ENCODE data around the gene IGF2BP2.

The IGF2BP2 gene

DNA sequence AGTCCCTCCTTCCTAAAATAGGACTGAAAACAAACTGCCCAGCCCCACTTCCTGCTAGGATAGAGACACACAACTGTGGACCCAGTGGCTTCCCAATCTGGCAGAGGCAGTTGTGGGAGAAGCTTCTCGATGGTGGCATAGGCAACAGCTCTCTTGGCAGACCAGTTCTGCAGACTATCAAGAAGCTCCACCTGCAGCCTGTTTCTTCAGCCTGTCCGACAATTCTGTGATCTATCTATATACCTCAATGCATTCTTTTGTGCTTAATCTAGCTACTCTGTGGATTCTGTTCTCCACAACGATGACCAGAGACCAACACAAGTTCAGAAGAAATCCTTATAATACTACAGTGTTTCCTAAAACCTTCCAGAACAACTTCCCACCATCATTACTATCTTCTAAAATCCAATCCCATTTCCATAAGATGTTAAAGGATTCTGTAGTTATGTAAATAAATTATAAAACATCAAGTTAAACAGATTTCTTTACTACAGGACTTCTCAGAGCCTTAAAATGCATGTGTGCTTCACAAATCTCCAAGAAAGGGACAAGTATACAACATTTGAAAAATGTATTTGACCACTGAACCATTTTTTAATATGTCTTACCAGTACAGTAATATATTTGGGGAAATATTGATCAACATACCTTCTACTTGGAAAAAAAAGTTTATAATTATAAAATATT, 57.7 kb downstream of the IGF2BP2 start:
- no peak for DNase-seq (ENCODE audit: low read depth in 2 of 3, low spot score in 1 of 3)

DNA sequence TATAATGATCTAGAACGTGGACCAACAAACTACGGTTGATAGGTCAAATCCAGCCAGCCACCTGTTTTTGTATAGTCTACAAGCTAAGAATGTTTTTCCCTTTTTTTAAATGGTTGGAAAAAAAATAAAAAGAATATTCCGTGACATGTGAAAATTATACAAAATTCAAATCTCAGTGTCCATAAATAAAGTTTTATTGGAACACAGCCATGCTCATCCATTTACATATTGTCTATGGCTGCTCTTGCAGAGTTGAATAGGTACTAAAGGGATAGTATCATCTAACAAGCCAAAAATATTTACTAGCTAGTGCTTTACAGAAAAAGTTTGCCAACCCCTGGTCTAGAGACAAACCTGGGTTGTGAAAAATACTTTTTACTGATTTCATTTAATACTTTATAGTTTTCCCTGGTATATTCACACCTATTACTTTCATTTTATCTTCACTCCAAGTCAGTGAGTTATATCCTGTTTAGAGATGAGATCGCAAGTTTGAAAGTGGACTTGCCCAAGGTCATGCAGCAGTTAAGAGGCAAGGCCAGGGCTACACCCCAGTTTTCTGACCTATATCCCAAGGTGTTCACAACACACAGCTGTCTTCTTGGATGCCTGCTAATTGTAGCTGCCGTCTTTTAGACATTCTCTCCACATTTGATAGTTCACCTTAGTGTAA, 58.4 kb downstream of the IGF2BP2 start:
- no peak for DNase-seq (ENCODE audit: low read depth in 2 of 3, low spot score in 1 of 3)

DNA sequence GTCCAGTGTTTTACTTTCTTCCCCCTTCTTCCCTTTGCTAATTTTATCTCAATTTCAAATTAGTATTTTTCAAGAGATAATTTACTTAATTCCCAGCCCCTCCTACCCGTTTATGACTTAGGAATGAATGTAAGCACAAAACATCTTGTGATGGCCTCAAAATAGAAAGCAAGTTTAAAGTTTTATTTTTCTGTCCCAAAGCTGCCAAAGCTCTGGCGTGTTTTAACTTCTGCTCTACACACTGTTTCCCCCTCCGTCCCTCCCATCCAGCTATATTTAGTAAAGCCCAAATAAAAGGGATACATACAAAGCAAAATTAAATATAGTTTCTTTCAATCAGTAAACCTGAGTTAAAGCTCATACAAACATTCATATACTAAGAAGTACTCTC, 59.9 kb downstream of the IGF2BP2 start:
- DNase-seq (ENCODE audit: low read depth in 2 of 3, low spot score in 1 of 3) = no peak

DNA sequence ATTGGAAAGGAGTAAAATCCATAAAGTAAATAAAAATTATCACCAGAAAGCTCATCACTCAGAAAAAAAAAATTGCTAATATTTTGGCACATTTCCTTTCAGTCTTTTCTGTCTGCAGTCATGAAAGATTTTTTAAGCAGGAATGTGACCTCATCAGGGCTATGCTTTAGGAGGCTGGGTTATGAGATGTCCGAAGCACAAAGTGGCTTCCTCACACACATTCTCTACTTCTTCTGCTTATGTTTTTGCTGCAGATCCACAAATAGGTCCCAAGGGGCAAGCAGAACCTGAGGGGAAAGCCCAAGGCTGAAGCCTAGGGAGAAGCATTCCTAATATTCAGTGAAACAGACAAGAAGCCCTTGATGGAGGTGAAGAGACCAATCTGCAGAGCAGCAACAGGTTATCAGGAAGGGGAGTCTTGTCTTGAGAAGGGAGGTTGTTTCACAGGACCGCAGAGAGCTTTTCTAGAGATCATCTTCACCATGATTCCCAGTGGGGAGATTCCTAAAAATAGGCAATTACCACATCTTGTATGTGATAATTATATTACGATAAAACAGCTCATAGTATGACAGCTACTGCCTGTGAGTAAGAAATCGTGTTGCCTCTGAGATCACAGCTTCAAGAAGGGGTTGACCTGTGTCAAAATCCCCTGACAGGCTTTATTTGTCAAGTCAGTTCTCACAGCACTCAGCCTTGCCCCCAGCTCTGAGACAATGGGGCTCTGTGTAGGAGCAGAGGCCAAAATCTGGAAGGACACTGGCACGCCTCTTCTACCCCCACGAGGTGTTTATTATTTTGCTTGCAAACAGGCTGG, 60.5 kb downstream of the IGF2BP2 start:
- DNase-seq (ENCODE audit: low read depth in 2 of 3, low spot score in 1 of 3) = no peak

DNA sequence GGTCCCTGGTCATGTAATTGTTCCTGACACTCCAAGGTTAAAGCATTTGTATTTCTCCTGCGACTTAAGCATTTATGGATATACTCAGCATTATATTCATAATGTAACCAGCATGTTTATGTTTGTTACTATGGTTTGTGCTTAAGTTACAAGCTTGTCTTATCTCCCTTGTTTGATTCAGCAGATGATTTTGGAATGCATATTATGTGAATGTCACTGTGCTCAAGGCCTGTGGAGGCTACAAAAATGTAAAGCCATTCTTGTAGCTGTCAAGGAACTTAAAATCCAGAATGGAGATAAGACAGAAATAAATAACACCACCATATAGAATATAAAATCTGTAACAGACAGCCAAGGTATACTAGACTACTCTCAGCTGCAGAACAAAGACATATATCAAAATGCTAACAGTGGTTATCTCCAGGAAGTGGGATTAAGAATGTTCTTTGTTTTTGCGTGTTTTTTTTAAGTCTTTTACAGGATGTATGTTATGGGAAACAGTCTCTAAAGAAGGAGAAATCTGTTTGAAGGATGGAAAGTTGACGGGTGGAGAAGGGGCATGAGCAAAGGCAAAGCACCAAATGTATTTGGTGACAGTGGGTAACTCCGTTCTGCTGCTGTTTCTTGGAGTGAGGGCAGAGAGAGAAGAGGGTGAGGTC, 61.4 kb downstream of the IGF2BP2 start:
- no peak for DNase-seq (ENCODE audit: low read depth in 2 of 3, low spot score in 1 of 3)

DNA sequence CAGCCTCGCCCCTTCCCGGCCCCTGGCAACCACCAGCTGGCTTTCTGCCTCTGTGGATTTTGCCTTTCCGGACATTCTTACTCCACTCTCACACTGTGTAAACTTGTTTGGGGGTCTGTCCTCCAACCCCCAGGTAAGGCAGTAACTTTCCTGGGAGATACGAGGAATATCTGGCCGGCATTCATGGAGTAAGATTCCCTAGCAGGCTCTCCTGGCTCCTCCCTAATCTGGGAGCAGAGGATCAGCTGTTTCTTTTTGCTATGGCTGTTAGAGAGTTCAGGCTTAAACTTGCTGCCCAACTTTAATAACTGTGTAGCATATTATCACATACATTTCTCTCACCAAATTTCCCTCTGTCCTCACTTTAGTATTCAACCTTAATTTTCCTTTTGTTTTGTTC, 64.3 kb downstream of the IGF2BP2 start:
- DNase-seq (ENCODE audit: low read depth in 2 of 3, low spot score in 1 of 3) = no peak

DNA sequence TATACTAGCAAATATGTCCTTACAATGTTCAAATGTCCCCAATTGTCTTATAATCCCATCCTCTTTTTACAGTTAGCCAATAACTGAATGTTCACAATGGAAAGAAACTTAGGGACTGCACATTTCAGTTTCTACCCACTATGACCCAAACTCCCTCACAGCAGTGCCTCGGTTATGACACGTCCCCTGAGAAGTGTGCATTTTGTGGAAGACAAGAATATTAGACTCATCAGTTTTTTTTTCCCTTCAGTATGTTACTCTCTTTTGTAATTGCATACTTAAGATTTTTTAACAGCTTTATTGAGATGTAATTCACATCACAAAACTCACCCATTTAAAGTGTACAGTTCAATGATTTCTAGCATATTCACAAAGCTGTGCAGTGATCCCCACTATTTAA, 64.8 kb downstream of the IGF2BP2 start:
- no peak for DNase-seq (ENCODE audit: low read depth in 2 of 3, low spot score in 1 of 3)

DNA sequence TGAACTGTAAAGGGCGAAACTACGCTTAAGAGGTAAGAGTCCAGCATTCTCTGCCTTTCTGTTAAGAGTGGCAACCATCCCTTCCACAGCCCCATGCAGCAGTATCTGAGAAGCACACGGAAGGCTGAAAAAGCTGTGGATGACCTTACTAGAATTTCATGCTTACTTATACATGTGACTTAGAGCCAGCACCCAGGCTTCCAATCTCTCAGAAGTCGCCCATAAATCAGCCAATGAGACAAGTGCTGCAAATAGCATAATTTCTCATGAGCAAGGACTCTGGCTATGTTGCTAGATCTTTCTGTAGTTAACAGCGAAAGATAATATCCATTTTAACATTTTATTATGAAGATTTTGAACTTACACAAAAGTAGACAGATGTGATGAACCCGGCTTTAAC, 65.3 kb downstream of the IGF2BP2 start:
- no peak for DNase-seq (ENCODE audit: low read depth in 2 of 3, low spot score in 1 of 3)

DNA sequence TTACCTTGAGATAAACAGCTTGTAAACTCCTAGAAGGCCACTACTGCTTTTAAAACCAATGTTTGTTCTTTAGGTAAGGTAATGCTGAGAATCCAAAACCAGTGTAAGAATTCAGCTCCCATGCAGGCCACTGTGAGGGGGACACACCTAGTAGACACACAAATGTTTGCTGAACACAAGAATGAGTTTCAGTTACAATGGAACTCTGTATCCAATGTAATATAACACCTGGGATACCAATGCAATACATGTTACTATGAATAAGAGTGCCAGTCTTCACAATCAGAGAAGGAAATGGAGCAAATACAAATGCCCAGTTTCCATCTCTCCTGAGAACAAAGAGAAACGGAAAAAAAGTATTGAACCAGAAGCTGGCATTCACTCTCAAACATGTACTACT, 65.9 kb downstream of the IGF2BP2 start:
- no peak for DNase-seq (ENCODE audit: low read depth in 2 of 3, low spot score in 1 of 3)

DNA sequence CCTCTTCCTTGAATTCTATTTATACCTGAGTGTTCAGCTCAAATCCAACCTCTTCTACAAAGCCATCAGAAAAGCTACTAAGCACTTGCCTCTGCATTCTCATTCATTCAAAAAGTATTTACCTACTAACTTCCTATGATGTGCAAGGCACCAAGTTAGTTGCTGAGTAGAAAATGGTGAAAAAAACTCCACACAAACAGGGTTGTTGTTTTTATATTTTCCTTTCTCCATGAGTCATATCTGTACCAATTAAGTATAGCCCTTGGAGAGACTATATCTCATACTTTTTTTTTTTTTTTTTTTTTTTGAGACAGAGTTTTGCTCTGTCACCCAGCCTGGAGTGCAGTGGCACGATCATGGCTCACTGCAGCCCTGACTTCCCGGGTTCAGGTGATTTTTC, 67.7 kb downstream of the IGF2BP2 start:
- DNase-seq (ENCODE audit: low read depth in 2 of 3, low spot score in 1 of 3) = no peak

DNA sequence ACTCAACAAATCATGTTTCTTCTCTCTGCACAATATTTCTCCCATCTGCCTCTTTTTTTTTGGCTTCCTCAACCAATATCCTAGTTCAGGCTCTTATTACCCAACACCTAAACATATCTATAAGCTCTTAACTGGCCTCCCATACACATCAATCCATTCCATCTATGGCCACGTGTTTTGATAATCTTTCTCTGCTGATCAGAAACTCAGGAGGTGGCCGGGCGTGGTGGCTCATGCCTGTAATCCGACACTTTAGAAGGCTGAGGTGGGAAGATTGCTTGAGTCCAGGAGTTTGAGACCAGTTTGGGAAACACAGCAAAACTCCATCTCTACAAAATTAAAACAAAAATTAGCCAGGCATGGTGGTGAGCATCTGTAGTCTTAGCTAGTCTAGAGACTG, 68.4 kb downstream of the IGF2BP2 start:
- no peak for DNase-seq (ENCODE audit: low read depth in 2 of 3, low spot score in 1 of 3)

DNA sequence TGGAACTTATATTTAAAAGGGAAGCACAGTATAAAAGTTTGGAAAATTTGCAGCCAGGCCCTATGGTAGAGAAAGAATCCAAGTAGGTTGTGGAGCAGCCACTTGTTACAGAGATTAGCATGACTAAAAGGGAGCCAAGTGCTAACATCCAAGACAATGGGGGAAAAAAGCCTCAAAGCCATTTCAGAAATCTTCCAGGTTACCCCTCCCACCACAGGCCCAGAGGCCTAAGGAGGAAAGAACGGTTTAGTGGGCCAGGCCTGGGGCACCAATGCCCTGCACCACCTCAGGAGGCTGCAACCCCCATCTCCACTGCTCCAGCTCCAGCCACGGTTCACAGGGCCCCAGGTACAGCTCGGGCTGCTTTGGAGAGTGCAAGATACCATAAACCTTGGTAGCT, 69.9 kb downstream of the IGF2BP2 start:
- DNase-seq (ENCODE audit: low read depth in 2 of 3, low spot score in 1 of 3) = no peak

DNA sequence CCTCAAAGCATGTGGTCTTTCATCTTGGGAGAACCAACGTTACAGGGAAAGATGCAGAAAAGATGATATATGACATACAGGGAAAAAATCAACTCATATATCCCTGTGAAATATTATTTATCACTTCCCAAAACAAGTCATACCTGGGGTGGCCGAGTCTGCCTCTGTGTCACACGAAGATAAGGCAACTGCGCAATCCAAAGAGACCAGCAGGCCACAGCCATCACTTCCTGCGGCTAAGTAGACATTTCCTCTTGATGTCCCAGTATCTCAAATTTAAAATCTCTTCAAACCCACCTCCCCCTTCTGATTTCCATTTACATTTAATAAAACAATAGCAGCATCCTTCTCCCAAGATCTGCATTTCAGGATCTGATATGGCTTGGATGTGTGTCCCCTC, 71.5 kb downstream of the IGF2BP2 start:
- no peak for DNase-seq (ENCODE audit: low read depth in 2 of 3, low spot score in 1 of 3)

DNA sequence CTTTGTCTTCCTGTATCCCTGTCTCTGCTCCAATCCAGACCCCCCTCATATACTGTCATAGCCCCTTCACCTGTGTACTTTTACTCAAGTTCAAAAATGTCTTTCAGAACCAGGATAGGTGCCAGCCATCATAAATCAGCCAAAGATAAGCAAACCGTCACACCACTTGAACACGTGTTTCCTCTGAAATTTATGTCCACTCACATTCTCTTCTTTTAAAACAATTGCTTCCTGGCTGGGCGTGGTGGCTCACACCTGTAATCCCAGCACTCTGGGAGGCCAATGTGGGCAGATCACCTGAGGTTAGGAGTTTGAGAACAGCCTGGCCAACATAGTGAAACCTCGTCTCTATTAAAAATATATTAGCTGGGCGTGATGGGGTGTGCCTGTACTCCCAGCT, 74.1 kb downstream of the IGF2BP2 start:
- DNase-seq (ENCODE audit: low read depth in 2 of 3, low spot score in 1 of 3) = no peak

DNA sequence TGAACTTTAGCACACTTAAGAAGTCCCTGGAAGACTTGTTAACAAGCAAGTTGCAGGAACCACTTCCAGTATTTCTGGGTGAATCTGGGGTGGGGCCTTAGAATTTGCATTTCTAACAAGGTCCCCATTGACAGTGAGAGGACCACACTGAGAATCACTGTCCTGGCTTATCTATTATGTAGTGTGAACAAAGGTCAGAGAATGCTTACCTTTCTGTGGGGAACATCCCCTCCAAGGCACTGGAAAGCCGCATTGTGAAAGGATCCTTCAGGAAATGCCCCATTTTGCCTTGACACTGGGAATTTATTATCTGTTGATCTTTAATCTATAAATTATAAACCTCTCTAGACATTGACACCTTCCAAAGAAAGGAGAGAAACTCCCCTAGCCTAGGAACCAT, 74.8 kb downstream of the IGF2BP2 start:
- DNase-seq (ENCODE audit: low read depth in 2 of 3, low spot score in 1 of 3) = no peak

DNA sequence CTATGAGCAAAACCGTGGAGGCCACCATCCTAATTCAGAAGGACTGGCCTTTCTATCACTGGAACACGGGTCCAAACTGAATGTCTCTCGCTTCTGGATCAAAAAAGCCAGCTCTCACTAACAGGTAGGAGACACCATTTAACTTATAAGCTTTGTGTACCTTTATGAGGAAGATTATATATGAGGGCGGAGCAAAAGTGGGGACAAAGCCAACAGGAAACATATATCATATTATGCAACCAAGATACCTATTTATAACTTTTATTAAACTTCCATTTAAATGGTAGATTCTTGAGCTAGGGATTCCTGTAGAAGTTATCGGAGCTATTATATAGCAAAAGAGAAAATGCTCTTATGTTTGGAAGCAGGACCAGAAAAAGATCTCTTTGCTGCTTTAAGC, 78.4 kb downstream of the IGF2BP2 start:
- DNase-seq (ENCODE audit: low read depth in 2 of 3, low spot score in 1 of 3) = no peak

DNA sequence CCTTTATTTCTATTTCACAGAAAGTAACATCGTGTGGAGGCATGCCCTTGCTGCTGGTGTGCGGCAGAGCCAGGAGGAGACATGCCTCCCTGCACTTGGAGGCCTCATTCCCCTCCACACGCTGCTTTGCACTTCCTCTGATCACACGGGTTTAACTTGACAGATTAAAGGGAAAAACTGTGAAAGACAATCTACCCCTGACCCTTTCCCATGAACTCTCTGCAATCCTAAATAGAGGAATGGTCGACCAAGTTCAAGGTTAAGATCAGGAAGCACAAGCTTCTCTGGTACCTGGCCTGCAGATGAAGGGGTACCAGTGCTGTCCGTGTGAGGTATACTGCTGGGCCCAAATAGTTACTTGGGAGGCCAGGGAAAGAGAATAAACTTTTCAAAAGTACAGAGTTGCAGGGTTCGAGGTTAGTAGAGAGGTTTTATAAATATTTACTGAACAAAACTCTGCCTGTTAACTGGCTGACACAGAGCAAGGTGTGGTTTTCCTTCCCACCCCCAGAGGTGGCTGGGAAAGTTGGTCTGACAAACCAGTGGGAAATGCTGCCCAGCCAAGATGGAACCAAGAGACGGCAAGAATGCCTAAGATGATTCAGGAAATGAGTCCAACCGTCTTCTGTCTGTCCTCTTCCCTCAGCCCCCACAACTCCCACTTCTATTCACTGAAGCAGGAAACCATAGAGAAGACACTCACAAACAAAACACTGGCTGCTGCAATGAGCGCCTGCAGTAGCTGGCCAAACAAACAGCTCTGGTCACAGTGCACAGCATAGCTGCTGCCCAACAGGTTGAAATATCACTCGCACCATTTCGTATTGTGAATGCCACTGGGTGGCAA, 79.6 kb downstream of the IGF2BP2 start:
- no peak for DNase-seq (ENCODE audit: low read depth in 2 of 3, low spot score in 1 of 3)

DNA sequence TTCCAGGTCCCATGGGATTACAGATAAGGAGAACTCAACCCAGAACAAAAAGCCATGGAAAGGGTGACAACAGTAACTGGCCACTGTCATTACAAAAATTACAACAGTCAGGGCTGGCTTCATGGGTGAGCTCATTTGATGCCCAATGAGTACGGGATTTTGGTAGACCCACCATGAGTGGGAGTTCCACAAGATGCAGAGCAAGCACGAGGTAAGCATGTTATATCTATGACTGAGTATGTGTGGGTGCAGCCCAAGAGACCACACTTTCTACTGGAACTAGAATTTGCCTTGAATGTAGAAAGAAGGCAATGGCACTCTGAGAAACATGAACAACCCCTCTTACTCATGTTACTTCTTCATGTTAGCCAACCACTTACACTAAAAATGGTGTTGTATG, 83.3 kb downstream of the IGF2BP2 start:
- DNase-seq (ENCODE audit: low read depth in 2 of 3, low spot score in 1 of 3) = no peak

DNA sequence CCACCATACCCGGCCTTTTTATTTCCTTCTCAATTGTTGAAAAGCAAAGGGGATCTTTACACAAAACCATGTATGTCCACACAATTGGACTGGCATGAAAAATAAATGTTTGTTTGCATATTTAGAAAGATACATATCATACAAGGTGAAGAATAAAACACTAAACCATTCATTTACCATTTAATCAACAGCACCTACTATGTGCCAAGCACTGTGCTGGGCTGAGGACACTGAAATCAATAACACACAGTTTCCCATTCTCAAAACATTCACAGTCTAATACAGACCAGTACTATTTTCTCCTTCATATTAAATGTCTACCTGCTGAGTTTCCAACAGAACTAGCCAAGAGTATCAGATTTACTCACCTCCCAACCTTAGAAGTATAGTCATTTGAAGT, 84.7 kb downstream of the IGF2BP2 start:
- no peak for DNase-seq (ENCODE audit: low read depth in 2 of 3, low spot score in 1 of 3)

DNA sequence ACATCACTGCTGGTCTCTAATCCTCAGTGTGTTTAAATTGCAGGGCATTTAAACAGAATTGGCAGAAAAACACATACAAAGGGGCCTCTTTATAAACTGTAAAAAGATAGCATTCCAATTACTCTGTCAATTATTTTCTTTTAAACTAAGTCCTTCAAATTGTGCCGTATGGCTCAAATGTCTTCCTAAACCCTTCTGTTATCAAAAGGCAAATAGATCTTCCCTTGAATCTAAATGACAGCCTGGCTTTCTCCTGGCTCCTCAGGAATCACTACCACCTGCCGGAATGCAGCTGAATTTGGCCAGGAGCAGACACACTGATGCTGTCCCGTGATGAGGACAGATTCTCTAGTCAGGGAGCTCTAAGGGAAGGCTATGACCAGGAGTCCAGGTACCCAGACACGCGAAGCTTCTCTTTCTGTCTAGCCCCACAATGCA, 85.6 kb downstream of the IGF2BP2 start:
- no peak for DNase-seq (ENCODE audit: low read depth in 2 of 3, low spot score in 1 of 3)

Data from stimulated activated CD4-positive, alpha-beta T cell treated with anti-CD3 and anti-CD28 coated beads, Interleukin-12 subunit alpha, Interleukin-12 subunit beta, amount 100 ng/mL, for 48 hours (primary cell).